Hippocampal formation (tissue), 2 donors: Measurements from ENCODE around the gene SAMM50.

Experiments
- DNase-seq, 2 donors: peaks; one replicate each; lab custom pipeline; 2025; lab: John Stamatoyannopoulos, UW

SAMM50 gene

GRCh38 chr22:43945632-43946383 is 9.4 kb upstream of the SAMM50 start:
- peak; percentile 7 to 31 for DNase-seq

- no peak for DNase-seq
These were observed 8.9 kb upstream of the SAMM50 start for GRCh38 chr22:43946384-43946667.

GRCh38 chr22:43948836-43949406 is 6.3 kb upstream of the SAMM50 start:
- no peak for DNase-seq

GRCh38 chr22:43951391-43951790 is 3.9 kb upstream of the SAMM50 start:
- no peak for DNase-seq

DNA sequence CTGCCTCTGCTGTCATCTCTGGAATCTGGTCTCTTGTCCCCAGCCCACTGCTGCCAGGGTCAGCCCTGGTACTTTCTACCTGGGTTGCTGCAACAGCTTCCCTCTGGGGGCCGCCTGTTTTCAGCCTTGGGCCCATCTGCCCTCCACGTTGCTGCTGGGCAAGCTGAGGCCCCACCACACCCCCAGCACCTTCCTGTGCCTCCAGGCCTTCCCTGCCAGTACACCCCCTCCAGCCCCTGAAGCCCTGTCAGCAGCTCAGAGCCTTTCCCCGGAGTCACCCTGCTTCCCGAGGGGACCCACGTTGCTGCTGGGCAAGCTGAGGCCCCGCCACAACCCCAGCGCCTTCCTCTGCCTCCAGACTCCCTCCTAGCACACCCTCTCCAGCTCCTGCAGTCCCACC is 3.3 kb upstream of the SAMM50 start:
- no peak for DNase-seq

- DNase-seq, result no peak
These were observed 1.1 kb upstream of the SAMM50 start for GRCh38 chr22:43953988-43954785.

DNA sequence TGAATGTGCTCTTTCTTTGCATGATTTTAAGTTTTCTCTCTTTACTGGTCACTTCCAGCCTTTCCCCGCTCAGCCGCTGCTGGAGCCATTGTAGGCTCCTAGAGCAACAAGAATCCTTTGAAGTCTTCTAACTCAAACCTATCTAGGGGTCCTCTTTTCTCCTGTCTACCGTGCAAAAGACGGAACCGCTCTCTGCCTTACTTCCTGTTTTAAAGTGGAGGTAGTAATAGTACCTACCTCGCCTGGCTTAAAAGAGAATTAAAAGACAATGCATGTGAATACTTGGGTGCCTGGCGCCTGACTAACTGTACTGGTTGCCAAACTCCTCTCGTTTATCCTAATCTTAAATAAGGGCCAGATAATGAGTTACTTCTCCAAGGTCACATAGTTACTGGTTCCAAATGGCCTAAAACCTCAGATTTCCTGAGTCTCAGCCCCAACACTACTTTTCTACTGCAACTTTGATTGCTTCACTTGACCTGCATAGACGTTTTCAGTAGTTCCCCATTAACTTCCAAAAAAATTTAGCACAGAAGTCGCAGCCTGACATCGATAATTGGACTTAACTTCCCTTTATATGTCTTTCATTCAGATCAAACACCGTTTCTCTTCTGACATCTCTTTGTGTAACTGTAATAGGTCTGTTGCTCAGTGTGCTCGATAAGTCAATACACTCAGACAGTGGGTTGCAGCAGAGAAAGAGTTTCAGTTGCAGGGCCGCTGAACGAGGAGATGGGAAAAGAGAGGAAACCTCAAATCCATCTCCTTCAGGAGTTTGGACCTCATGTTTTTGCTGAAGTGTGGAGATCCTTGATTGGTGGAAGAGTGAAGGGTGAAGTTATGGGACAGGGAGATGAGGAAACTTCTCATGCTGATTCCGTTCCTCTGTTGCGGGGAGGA is 891 bp downstream of the SAMM50 start:
- DNase-seq, result peak; percentile 2 to 35

DNA sequence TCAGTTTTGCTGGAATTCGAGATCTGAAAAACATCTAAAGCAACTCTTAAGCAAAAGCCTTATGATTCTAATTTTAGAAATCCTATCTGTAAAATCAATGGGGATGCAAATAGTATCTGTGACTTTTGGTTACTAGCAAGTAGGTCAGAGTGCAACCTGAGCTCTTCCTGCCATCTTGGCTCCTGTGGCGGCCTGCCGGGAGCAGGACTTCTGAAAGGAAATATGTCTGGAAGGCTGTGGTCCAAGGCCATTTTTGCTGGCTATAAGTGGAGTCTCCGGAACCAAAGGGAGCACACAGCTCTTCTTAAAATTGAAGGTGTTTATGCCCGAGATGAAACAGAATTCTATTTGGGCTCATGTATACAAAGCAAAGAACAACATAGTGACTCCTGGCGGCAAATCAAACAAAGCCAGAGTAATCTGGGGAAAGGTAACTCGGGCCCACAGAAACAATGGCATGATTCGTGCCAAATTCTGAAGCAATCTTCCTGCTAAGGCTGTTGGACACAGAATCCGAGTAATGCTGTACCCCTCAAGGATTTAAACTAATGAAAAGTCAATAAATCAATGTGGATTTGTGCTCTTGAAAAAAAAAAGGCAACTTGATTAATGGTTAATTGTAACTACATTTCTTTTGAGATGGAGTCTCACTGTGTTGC is 1.7 kb downstream of the SAMM50 start:
- no peak for DNase-seq

- no peak for DNase-seq
These were observed 2.6 kb downstream of the SAMM50 start for GRCh38 chr22:43957871-43958270.

- DNase-seq, result no peak
These were observed 9.1 kb downstream of the SAMM50 start for GRCh38 chr22:43964314-43964857.

- no peak for DNase-seq
These were observed 11.8 kb downstream of the SAMM50 start for GRCh38 chr22:43967069-43967468.

- no peak for DNase-seq
These were observed 13.4 kb downstream of the SAMM50 start for GRCh38 chr22:43968614-43969013.

GRCh38 chr22:43969021-43969878 is 14.0 kb downstream of the SAMM50 start:
- no peak for DNase-seq

GRCh38 chr22:43969989-43970755 is 14.9 kb downstream of the SAMM50 start:
- no peak for DNase-seq

- DNase-seq, result no peak
These were observed 15.9 kb downstream of the SAMM50 start for GRCh38 chr22:43971112-43971511.

DNA sequence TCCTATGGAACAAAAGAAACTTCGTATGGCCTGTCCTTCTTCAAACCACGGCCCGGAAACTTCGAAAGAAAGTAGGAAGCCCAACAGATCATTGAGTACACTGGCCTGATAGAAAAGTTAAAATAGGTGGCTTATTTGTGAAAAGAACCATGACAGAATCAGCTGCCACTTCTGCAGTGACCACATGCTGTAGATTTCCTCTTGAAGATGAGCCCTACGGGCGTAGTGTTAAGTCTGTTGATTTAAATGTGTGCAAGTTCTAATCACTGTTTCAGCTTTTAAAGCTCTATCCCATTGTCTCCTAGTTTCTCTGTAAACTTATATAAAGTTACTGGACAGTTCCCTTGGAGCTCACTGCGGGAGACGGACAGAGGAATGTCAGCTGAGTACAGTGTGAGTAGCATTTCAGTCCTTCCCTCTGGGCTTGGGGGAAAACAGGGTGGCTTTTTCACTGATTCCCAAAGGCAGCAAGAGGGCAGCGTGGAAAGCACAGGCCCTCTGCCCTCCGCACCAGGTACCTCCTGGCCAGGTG is 17.8 kb downstream of the SAMM50 start:
- DNase-seq, result no peak

GRCh38 chr22:43974028-43974545 is 18.8 kb downstream of the SAMM50 start:
- no peak for DNase-seq

DNA sequence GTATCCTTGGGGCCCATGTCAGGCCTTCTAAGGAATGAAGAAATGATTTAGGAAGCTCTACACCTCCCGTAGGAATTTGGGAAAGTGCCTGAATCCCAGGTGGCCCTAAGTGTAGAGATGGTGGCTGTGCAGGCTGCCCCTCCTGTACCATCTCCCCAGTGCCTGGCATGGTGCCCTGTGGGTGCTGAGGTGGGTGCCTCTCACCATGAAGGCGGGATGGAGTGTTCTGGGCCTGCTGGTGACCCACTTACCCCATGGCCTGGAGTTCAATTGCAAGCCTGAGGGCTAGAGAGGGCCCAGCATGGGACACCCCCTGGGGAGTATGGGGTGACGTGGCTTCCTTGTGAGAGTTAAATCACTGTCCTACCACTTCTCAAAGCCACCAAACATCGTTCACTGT is 19.8 kb downstream of the SAMM50 start:
- DNase-seq, result no peak
